DMS53 treated with DMSO at 0.1 percent for 48 hours (cell line): Measurements from ENCODE around the gene DNAH3.
"Not testable (repeated sequence)": the region's sequence is repeated elsewhere in the genome, so short reads cannot be mapped to it uniquely, and the experiment has no call there.

Source experiments
- DNase-seq: peaks from one replicate; lab custom pipeline; 2025; ENCODE audit not compliant: unreplicated experiment; lab: John Stamatoyannopoulos, UW

The DNAH3 gene

DNA sequence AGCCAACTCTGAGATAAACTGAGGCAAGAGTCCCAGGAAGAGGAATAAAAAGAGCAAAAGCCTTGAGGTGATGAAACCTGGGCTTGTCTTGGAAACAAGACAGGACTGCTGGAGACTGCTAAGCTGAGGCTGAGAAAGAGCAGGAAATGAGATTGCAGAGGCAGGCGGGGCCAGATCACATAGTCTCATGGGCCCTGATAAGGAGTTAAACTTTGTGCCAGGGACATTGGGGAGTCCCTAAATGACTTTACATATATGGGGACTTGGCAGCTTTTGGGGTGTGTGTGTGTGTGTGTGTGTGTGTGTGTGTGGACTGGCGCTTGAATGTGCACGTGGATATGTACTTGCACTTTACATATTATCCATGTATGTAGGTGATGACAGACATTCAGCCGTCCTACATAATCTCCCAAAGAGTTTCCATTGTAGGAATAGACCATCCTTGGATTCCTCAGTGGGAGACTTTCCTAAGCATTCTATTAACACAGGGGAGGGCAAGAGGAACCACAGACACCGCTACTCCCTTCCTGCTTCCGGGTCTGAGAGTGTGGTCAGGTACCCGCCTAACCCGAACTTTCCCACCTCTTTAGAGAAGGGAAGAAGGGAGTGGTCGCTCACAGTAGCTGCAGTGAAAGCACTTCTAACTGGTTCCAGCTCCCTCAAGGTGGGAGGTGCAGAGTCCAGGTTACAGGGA, 127.0 kb downstream of the DNAH3 start:
- no peak for DNase-seq

DNA sequence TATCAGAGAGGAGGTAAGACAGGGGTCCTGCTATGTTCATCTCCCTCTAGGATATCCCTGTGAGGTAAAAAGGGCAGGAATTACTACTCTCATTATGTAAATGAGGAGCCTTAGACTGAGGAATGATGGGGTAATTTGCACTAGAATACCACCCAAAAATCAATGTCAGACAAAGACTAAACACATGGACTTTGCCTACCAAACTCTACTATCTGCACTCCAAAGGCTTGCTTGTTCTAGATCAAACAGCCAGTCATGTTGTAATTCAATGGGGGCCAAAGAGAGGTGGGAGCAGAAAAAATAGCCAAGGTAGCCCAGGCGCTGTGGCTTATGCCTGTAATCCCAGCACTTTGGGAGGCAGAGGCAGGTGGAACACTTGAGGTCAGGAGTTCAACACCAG, 129.3 kb downstream of the DNAH3 start:
- DNase-seq: no peak

DNA sequence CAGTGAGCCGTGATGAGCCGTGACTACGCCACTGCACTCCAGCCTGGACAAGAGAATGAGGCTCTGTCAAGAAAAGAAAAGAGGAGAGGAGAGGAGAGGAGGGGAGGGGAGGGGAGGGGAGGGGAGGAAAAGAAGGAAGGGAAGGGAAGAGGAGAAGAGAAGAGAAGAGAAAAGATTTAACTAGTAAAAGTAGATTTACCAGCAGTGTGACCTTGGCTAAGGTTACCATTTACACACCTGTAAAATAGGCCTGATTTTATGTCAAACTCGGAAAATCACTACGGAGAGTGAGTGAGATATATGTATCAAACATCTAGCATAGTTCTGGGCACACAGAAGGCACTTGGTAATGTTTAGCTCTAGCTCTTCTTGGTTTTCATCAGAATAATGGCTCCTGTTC, 140.8 kb downstream of the DNAH3 start:
- no peak for DNase-seq

DNA sequence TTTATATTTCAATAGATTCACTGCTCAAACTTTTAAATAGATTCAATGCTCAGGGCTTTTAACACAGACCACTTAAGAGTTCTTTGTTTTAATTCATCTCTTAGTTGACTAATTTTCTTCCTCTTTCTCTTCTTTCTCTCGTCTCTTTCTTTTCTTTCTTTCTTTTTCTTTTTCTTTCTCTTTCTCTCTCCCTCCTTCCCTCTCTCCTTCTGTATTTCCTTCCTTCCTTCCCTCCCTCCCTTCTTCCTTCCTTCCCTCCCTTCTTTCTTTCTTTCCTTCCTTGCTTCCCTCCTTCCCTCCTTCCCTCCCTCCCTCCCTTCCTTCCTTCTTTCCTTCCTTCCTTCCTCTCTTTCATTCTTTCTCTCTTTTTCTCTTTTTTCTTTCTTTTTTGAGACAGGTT, 145.6 kb downstream of the DNAH3 start:
- no peak for DNase-seq

DNA sequence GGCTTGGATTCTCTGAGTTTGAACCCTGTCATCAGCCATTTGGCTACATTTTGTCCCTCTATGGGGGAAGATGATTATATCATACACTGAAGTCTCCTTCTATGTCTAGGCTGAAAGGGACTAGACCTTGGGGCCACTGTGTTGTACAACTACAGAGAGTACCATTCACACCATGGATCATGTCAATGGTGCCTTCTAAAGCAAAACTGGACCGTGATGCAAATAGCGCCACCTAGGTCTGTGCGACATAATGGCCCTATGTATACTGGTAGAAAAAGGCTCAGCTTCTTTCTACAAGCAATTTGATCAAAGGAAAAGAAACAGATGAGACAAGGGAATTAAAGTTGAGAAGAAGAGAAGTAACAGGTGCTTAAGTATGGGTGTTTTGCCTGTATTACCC, 149.4 kb downstream of the DNAH3 start:
- DNase-seq: peak; percentile 38

DNA sequence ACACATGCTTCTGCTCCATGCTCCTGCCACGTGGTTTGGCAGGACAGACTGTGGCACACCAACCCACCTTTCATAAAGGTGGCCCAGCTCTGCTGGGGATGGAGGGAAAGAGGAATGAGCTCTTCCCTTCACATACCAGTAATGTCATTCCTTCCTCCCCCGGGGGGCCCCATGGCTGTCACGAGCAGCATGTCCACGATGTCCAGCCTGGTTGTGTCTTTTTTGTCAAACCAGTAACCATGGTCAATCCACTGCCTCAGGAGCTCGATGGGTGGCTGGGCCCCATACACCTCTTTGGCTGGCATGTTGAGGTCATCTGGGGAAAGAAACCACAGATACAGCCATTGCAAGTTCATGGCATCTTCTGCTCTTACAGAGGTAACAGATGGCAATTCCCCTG, 153.5 kb downstream of the DNAH3 start:
- DNase-seq: no peak

DNA sequence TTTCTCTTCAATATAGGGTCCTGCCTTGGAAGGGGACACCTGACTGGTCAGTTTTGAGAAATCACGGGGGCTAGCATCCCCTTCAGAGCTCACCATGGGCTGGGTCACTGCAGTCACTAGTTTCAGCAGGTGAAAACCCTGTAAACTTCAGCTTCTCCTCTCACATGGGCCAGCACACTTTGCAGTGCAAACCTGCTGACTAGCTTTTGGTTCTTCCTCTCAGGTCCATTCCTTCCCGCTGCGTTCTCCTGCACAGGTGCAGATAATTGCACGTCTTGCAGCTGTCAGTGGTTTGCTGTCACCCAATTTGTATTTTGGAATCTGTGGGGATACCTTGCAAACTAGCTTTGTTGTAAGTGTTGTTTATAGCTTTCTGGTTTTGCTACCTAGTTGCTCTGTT, 154.9 kb downstream of the DNAH3 start:
- no peak for DNase-seq

DNA sequence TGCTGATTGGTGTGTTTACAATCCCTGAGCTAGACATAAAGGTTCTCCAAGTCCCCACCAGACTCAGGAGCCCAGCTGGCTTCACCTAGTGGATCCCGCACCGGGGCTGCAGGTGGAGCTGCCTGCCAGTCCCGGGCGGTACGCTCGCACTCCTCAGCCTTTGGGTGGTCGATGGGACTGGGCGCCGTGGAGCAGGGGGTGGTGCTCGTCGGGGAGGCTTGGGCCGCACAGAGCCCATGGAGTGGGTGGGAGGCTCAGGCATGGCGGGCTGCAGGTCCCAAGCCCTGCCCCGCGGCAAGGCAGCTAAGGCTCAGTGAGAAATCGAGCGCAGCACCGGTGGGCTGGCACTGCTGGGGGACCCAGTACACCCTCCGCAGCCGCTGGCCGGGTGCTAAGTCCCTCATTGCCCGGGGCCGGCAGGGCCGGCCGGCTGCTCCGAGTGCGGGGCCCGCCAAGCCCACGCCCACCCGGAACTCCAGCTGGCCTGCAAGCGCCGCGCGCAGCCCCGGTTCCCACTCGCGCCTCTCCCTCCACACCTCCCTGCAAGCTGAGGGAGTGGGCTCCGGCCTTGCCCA, 161.1 kb downstream of the DNAH3 start:
- not testable (repeated sequence) for DNase-seq

DNA sequence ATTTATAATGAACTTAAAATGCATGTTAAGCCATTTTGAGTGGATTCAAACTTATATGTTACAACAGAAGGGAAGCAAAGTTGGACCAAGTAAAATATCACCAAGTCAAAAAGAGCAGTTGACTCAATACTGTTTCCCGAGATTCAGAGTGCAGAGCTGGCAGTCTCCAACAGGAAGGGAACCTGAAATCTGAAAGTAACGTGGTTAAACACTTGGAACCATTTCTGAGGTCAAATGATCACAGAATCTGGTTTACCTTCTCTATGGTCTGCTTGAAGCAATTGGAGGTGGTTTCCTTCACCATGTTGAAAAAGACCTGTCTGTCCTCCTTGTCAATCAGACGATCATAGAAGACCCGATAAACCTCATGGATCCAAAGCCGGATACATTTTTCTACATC, 163.6 kb downstream of the DNAH3 start:
- DNase-seq: no peak

DNA sequence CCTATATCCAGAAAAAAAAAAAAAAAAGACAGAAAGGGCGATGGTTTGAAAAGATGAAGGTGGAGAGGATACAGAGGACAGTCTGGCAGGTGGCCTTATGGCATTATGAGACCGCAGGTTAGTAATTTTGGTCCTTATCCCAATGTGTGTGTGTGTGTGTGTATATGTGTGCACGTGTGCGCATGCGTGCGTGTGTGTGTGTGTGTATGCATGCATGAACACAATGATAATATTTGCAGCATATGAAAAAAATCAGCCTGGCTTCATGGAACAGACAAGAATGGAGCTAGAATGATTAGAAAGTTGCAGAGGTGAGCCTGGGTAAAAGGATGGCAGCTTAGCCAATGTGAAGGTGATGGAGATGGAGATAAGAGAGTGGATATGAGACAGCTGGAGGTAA, 166.6 kb downstream of the DNAH3 start:
- no peak for DNase-seq

DNA sequence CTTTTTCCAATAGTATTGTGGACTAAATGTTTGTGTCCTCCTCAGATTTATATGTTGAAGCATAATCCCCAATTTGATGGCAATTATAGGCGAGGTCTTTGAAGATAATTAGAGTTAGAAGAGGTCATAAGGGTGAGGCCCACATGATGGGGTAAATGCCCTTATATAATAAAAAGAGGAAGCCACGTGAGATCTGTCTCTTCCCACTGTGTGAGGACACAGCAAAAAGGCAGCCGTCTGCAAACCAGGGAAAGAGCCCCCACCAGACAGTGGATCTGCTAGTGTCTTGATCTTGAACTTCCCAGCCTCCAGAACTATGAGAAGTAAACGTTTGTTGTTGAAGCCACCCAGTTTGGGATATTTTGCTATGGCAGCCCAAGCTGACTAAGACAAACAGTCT, 174.1 kb downstream of the DNAH3 start:
- DNase-seq: no peak

DNA sequence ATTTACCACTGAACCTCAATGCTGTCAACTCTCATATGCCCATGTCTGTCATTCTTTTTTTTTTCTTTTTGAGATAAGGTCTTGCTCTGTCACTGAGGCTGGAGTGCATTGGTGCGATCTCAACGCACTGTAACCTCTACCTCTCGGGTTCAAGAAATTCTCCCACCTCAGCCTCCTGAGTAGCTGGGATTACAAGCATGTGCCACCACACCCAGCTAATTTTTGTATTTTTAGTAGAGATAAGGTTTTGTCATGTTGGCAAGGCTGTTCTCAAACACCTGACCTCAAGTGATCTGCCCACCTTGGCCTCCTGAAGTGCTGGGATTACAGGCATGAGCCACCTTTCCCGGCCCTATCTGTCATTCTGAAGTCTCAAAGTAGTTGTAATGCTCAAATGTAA, 177.4 kb downstream of the DNAH3 start:
- DNase-seq: not testable (repeated sequence)

DNA sequence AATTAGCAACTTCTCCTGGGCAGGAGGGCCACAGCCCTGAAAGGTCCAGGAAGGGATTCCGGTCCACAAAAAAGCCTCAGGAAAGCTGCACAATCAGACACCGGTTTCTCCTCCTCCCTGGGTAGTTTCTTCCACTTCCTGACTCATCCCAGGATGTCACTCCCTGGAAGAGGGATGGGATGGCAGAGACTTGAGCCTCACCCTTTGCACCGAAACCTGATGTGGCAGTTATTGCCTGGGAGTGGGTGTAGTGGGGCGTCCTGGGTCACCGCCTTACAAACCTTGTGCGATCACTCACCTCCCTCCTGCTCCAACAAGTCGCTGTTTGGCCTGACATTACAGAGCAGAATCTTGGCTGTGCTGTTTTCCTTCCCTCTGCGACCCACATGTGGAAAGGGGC, 179.2 kb downstream of the DNAH3 start:
- no peak for DNase-seq

DNA sequence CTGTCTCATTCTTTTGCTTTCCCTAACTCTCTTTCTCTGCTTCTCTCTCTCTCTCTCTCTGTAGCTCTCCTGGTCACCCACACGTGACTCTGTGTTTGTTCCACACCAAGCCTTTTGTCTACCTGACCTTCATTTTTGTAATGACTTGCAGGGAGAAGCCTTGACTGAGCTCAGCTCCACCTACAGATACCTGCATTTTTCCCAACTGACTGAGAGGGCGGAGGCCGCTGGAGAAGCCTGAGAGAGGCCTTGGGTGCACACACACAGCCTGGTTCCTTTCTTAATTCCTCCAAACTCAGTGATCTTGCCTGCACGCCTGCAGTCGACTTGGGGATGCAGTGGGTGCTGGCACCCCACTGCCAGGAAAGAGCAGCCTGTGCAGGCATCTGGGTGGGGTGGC, 181.3 kb downstream of the DNAH3 start:
- no peak for DNase-seq

DNA sequence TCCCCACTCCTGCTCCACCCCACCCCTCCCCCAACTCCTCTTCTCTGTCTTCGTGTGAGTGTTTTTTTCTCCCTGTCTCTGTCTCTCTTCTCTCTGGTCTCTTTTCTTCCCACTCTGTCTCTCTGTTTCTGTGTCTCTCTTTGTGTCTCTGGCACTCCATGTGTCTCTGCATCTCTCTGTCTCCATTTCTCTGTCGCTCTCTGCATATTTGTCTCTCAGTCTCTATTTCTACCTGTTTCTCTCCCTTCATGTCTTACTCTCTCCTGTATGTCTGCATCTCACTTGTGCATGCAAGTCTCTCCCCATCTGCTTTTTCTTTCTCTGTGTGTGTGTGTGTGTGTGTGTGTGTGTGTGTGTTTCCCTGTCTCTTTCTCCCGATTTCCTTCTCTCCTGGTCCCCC, 181.9 kb downstream of the DNAH3 start:
- no peak for DNase-seq

DNA sequence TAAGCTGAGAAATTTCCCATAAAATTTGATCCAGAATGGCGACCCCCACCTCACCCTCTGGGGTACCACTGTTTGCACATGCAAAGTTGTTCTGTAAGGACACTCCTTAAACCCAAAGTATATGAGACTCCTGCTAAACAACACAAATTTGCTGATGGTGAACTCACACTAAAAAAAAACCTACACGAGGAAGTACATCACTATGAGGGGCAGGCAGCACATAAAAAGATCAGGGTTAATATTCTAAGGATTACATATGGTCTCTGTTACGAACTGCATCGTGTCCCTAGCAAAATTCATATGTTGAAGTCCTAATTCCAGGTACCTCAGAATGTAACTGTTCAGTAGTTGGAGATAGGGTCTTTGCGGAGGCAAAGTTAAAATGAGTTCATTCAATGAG, 189.7 kb downstream of the DNAH3 start:
- DNase-seq: no peak

DNA sequence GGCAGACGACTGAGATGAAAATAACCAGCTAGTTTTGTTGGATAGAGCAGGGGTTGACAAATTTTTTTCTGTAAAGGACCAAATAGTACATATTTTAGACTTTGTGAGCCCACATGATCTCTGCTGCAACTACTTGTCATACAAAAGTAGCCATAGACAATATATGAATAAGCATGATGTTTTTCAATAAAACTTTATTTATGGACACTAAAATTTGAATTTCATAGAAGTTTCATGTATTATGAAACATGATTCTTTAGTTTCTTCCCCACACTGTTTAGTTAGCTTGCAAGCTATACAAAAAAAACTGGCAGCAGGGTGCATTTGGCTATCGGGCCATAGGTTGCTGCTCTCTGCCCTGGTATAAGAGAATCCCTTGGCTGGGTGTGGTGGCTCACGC, 193.5 kb downstream of the DNAH3 start:
- DNase-seq: no peak

DNA sequence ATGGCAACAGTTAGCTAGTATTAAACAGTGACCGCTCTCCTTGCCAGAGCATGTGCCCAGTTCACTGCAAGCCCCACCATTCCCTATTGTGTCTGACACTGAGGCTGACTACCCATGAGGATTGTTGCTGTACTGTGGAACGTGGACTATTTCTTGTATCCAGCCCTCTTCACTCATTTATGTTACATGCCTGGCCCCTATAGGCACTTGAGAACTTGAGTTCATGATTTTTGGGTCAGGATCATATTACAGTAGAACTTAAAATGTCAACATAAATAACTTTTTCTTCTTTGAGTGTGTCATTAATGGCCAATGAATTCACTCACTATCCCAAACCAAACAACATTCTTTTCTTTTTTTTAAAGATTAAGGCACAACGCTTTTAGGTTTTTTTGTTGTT, 194.3 kb downstream of the DNAH3 start:
- DNase-seq: no peak

DNA sequence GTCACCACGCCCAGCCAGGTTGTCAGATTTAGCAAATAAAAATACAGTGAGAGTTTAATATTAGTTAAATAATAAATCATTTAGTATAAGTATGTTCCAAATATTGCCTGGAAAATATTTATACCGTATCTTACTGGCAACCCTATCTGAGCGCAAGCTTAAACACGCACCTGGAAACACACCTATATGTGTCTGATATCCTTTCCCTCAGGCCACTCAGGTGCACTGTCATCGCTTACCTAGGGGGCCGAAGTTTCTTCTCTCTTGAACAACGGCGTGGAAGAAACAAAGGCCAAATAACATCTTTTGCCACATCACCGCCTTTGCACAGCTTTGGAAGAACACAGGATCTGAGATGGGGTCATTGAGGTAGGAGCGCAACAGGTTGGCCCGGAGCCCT, 196.1 kb downstream of the DNAH3 start:
- no peak for DNase-seq

DNA sequence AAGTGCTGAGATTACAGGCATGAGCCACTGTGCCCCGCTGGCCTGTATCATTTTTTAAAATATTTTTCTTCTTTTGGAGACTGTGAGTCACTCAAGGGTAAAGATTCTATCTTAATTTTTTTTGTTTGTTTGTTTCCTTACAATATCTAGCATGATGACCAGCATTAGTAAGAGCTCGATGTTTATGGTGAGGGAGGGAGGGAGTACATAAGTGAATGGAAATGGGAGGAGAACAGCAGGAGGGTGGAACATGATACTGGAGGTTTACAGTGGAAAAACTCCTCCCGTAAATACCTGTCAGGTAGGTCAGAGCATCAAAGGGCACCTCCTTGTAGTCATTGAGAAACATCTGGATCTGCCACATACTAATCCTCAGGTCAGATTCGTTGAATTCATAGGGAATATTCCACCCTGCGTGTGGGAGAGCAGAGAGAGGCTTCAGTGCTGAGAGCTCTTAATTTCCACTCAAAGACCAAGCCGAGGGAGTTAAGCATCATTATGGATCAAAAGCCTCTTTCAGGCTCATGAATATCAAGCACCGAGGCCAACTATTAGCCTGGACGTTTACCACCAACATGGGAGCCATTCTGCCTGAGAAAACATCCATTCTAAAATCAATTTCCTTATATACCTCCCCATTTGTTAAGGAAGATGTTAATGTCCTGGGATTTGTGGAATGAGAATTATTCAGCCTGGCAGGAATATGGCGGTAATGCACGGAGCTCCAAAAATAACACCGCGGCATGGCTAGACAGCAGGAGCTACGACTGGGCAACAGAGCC, 198.3 kb downstream of the DNAH3 start:
- DNase-seq: no peak

DNA sequence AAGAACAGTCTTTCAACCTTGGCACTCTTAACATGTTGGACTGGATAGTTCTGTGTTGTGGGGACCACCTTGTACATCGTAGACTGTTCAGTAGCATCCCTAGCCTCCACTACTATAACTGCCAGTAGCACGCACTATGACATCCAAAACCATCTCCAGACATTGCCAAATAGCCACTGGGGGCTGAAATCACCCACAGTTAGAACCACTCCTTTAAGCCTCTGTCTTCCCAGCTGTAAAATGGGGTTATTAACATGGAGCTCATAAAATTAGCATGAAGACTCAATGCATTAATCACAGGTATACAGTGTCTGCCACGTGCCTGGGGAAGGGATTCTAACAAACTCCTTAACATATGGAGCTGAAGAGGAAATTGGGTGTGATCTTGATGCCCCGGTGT, 200.4 kb downstream of the DNAH3 start:
- DNase-seq: no peak

DNA sequence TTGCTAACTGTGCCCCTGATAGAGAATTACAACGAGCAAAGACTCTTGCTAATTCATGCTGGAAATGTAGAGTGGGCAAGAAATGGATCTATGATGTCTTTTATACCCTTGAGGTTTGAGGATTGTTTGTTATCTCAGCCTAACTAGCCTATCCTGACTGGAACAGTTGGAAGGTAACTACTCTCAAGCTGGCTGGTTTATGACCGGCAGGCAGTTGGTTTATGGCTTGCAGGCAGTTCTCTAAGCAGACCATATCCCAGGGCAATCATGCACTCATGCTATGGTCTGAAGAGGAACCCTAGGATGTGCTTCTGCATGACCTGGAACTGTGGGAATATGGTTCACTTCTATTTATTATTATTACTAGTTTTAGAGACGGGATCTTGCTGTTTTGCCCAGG, 201.0 kb downstream of the DNAH3 start:
- DNase-seq: no peak

DNA sequence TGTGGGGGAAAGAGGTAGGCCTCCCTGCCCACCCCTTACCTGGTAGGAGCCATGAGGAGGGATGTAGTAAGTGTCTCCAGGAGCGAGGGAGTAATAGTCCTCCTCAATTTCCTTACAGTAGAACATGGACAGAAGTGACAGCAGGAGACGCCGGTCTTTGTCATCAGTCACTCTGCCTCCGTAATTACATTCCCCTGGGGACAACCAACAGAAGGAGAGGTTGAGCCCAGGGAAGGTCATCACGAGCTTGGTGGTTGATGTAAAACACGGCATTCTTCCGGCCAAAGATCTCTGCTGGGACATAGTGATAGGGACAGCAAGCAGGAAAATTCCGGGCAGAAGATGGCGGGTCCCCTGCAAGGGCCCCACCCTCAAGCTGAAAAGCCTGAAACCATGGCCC, 202.2 kb downstream of the DNAH3 start:
- DNase-seq: no peak
